ENCODE measurements around the gene HSDL2. TPM values are rescaled to one million over a fixed set of nuclear protein-coding genes. Genes with fewer than 3 reads are reported as not detected.
"Not testable (repeated sequence)": the region's sequence is repeated elsewhere in the genome, so short reads cannot be mapped to it uniquely, and the experiment has no call there.

Gene HSDL2
- polyA plus RNA-seq, 3 donors = 106 to 131 (median 114) TPM

GRCh38 chr9:112506571-112506970 is 126.7 kb downstream of the HSDL2 start:
- no peak for DNase-seq (ENCODE audit: extremely low read depth in 1 of 11, low read depth in 9 of 11, low spot score in 4 of 11)

GRCh38 chr9:112507001-112507680 is 127.2 kb downstream of the HSDL2 start:
- DNase-seq (ENCODE audit: extremely low read depth in 1 of 11, low read depth in 9 of 11, low spot score in 4 of 11) = no peak

GRCh38 chr9:112508377-112508776 is 128.5 kb downstream of the HSDL2 start:
- DNase-seq (ENCODE audit: extremely low read depth in 1 of 11, low read depth in 9 of 11, low spot score in 4 of 11) = no peak

- not testable (repeated sequence) for DNase-seq (ENCODE audit: extremely low read depth in 1 of 11, low read depth in 9 of 11, low spot score in 4 of 11)
These were observed 132.5 kb downstream of the HSDL2 start for GRCh38 chr9:112512377-112512776.

GRCh38 chr9:112516769-112517168 is 136.9 kb downstream of the HSDL2 start:
- DNase-seq (ENCODE audit: extremely low read depth in 1 of 11, low read depth in 9 of 11, low spot score in 4 of 11) = no peak

- DNase-seq (ENCODE audit: extremely low read depth in 1 of 11, low read depth in 9 of 11, low spot score in 4 of 11) = no peak
These were observed 140.2 kb downstream of the HSDL2 start for GRCh38 chr9:112520069-112520468.

- DNase-seq (ENCODE audit: extremely low read depth in 1 of 11, low read depth in 9 of 11, low spot score in 4 of 11) = no peak
These were observed 140.7 kb downstream of the HSDL2 start for GRCh38 chr9:112520656-112521055.

Other genes with a start within 250 kb of the HSDL2 start
- gene SUSD1, start 204.8 kb upstream of the HSDL2 start, polyA plus RNA-seq (ENCODE audit: insufficient read length in 3 of 3) = 10 to 100 TPM; 32.6 to 41.6 (median 34.5) TPM
- gene PTBP3, start 46.5 kb upstream of the HSDL2 start, polyA plus RNA-seq (ENCODE audit: insufficient read length in 3 of 3) = 100 to 1,000 TPM in 1 of 3 donors, 10 to 100 TPM in 2; 80.2 to 116 (median 99.9) TPM
- gene KIAA1958, start 106.7 kb downstream of the HSDL2 start, polyA plus RNA-seq (ENCODE audit: insufficient read length in 3 of 3) = 10 to 100 TPM; 15.5 to 16.6 (median 16.5) TPM